GM21825 (cell line): ENCODE data around the gene CCDC57.
A peak's percentile ranks its signal among the peaks of the same experiment; 100 is the strongest.

Experiments used
- ATAC-seq: cut with Tn5 transposase; IDR thresholded peaks from one replicate; pipeline ENCODE4 v1.9.1; 2021; ENCODE audit warnings: mild to moderate bottlenecking, moderate library complexity; ENCODE audit not compliant: unreplicated experiment

CCDC57 gene

GRCh38 chr17:82108961-82109475, 103.6 kb downstream of the CCDC57 start:
- no peak for ATAC-seq

GRCh38 chr17:82108496-82108945, 104.1 kb downstream of the CCDC57 start:
- ATAC-seq: no peak

- no peak for ATAC-seq
Observed at GRCh38 chr17:82108038-82108437, 104.6 kb downstream of the CCDC57 start.

- ATAC-seq: no peak
Observed at GRCh38 chr17:82107341-82107860, 105.2 kb downstream of the CCDC57 start.

- no peak for ATAC-seq
Observed at GRCh38 chr17:82106688-82107305, 105.8 kb downstream of the CCDC57 start.

- ATAC-seq: peak; percentile 66
Observed at GRCh38 chr17:82105882-82106687, 106.6 kb downstream of the CCDC57 start.

- no peak for ATAC-seq
Observed at GRCh38 chr17:82105417-82105881, 107.2 kb downstream of the CCDC57 start.

GRCh38 chr17:82104797-82105416, 107.7 kb downstream of the CCDC57 start:
- ATAC-seq: no peak

GRCh38 chr17:82103553-82104451, 108.8 kb downstream of the CCDC57 start:
- no peak for ATAC-seq

GRCh38 chr17:82101767-82102679, 110.6 kb downstream of the CCDC57 start:
- ATAC-seq: no peak

GRCh38 chr17:82101301-82101715, 111.3 kb downstream of the CCDC57 start:
- ATAC-seq: no peak

- no peak for ATAC-seq
Observed at GRCh38 chr17:82100502-82101298, 111.9 kb downstream of the CCDC57 start.

GRCh38 chr17:82098939-82099763, 113.5 kb downstream of the CCDC57 start:
- peak; percentile 3 for ATAC-seq

GRCh38 chr17:82098169-82098938, 114.3 kb downstream of the CCDC57 start, which contains the start of gene FASN:
Gene FASN, minus strand, starts transcription at chr17:82098236. Its CDS starts 1,791 bp downstream, at chr17:82096445.
- peak; percentile 57 for ATAC-seq

- ATAC-seq: peak; percentile 17
Observed at GRCh38 chr17:82097919-82098168, 114.8 kb downstream of the CCDC57 start.

GRCh38 chr17:82097184-82097918, 115.3 kb downstream of the CCDC57 start:
- peak; percentile 0 for ATAC-seq
